NCI-H187 (cell line): ENCODE results near the gene CEP131.

Experiments used
- DNase-seq, 2 experiments: peaks; one replicate each; lab custom pipeline; 2025; lab: John Stamatoyannopoulos, UW

Gene CEP131

GRCh38 chr17:81187120-81187519 lies 35.6 kb downstream of the CEP131 start:
- DNase-seq: no peak

GRCh38 chr17:81186203-81186602 lies 36.6 kb downstream of the CEP131 start:
- no peak for DNase-seq

- no peak for DNase-seq
These were observed 38.2 kb downstream of the CEP131 start for GRCh38 chr17:81184555-81184954.

- no peak for DNase-seq
These were observed 39.0 kb downstream of the CEP131 start for GRCh38 chr17:81183807-81184206.

GRCh38 chr17:81183316-81183715 lies 39.4 kb downstream of the CEP131 start:
- no peak for DNase-seq

GRCh38 chr17:81182596-81182995 lies 40.2 kb downstream of the CEP131 start:
- DNase-seq: no peak

- no peak for DNase-seq
These were observed 41.0 kb downstream of the CEP131 start for GRCh38 chr17:81181811-81182185.

- no peak for DNase-seq
These were observed 41.6 kb downstream of the CEP131 start for GRCh38 chr17:81180836-81181810.

GRCh38 chr17:81179861-81180260 lies 42.9 kb downstream of the CEP131 start:
- DNase-seq: no peak

- no peak for DNase-seq
These were observed 43.5 kb downstream of the CEP131 start for GRCh38 chr17:81179220-81179619.

- no peak for DNase-seq
These were observed 44.4 kb downstream of the CEP131 start for GRCh38 chr17:81178136-81179091.

- DNase-seq: no peak
These were observed 46.1 kb downstream of the CEP131 start for GRCh38 chr17:81176666-81177065.

- DNase-seq: no peak
These were observed 49.0 kb downstream of the CEP131 start for GRCh38 chr17:81173762-81174155.

GRCh38 chr17:81173052-81173761 lies 49.6 kb downstream of the CEP131 start:
- DNase-seq: no peak

GRCh38 chr17:81171941-81172340 lies 50.8 kb downstream of the CEP131 start:
- DNase-seq: no peak

GRCh38 chr17:81170727-81171494 lies 51.9 kb downstream of the CEP131 start:
- DNase-seq: no peak

GRCh38 chr17:81169870-81170309 lies 52.9 kb downstream of the CEP131 start:
- DNase-seq: no peak

- no peak for DNase-seq
These were observed 55.1 kb downstream of the CEP131 start for GRCh38 chr17:81167638-81168037.

GRCh38 chr17:81167194-81167524 lies 55.6 kb downstream of the CEP131 start:
- DNase-seq: no peak

GRCh38 chr17:81166033-81166492 lies 56.7 kb downstream of the CEP131 start, which contains the start of gene AATK:
AATK (minus strand) TSS chr17:81166221; CDS start chr17:81165992, 229 bp downstream.
- no peak for DNase-seq
